Measurements from ENCODE around the gene PFN1. TPM values are rescaled to one million over a fixed set of nuclear protein-coding genes. Genes with fewer than 3 reads are reported as not detected.

The PFN1 gene
- polyA plus RNA-seq (ENCODE audit: insufficient read length): 349 TPM

- DNase-seq (ENCODE audit: low read depth): peak; percentile 88
Observed at GRCh38 chr17:4948166-4948930, at the start of gene PFN1. TSS of gene PFN1 (minus strand) at chr17:4948530. CDS start at chr17:4948394, 136 bp downstream.

- DNase-seq (ENCODE audit: low read depth): peak; percentile 74
Observed at GRCh38 chr17:4997302-4998026, 49.1 kb upstream of the PFN1 start, which contains the start of the genes INCA1 and KIF1C. TSS of gene INCA1 (minus strand) at chr17:4997522. CDS start at chr17:4994437, 3,085 bp downstream. TSS of gene KIF1C (plus strand) at chr17:4997950. CDS start at chr17:5000247, 2,297 bp downstream.

- DNase-seq (ENCODE audit: low read depth): no peak
Observed at GRCh38 chr17:4994081-4994595, 45.8 kb upstream of the PFN1 start.

- DNase-seq (ENCODE audit: low read depth): no peak
Observed at GRCh38 chr17:4987767-4988567, 39.6 kb upstream of the PFN1 start.

- DNase-seq (ENCODE audit: low read depth): no peak
Observed at GRCh38 chr17:4986951-4987766, 38.8 kb upstream of the PFN1 start, which contains the start of gene CAMTA2. TSS of gene CAMTA2 (minus strand) at chr17:4987675. CDS start at chr17:4986222, 1,453 bp downstream.

- no peak for DNase-seq (ENCODE audit: low read depth)
Observed at GRCh38 chr17:4986403-4986802, 38.1 kb upstream of the PFN1 start.

GRCh38 chr17:4982305-4982704 lies 34.0 kb upstream of the PFN1 start:
- no peak for DNase-seq (ENCODE audit: low read depth)

- no peak for DNase-seq (ENCODE audit: low read depth)
Observed at GRCh38 chr17:4980644-4981216, 32.4 kb upstream of the PFN1 start.

GRCh38 chr17:4978726-4979125 lies 30.4 kb upstream of the PFN1 start:
- no peak for DNase-seq (ENCODE audit: low read depth)

GRCh38 chr17:4974115-4974670 lies 25.9 kb upstream of the PFN1 start:
- no peak for DNase-seq (ENCODE audit: low read depth)

- DNase-seq (ENCODE audit: low read depth): no peak
Observed at GRCh38 chr17:4973256-4974114, 25.2 kb upstream of the PFN1 start.

GRCh38 chr17:4972752-4973151 lies 24.4 kb upstream of the PFN1 start:
- no peak for DNase-seq (ENCODE audit: low read depth)

- no peak for DNase-seq (ENCODE audit: low read depth)
Observed at GRCh38 chr17:4972322-4972721, 24.0 kb upstream of the PFN1 start.

GRCh38 chr17:4971826-4972225 lies 23.5 kb upstream of the PFN1 start:
- DNase-seq (ENCODE audit: low read depth): no peak

- DNase-seq (ENCODE audit: low read depth): no peak
Observed at GRCh38 chr17:4970273-4970672, 21.9 kb upstream of the PFN1 start.

- no peak for DNase-seq (ENCODE audit: low read depth)
Observed at GRCh38 chr17:4969551-4970173, 21.3 kb upstream of the PFN1 start.

GRCh38 chr17:4969047-4969550 lies 20.8 kb upstream of the PFN1 start:
- no peak for DNase-seq (ENCODE audit: low read depth)

- DNase-seq (ENCODE audit: low read depth): no peak
Observed at GRCh38 chr17:4968486-4969046, 20.2 kb upstream of the PFN1 start.

All from forelimb muscle (tissue), 1 donor.